Smooth muscle cell (in vitro differentiated cells): ENCODE data around the gene WNT3. TPM values are rescaled to one million over a fixed set of nuclear protein-coding genes. Genes with fewer than 3 reads are reported as not detected.

ENCODE experiments used
- DNase-seq: peaks from one replicate; lab custom pipeline; 2025; ENCODE audit not compliant: unreplicated experiment; lab: John Stamatoyannopoulos, UW
- H2AFZ ChIP-seq: fragments of 200-600 bp; sonication (generic); 2 replicates; pipeline ENCODE4 v1.6.0; 2016; ENCODE audit warnings: antibody characterized with exemption, low read depth, mild to moderate bottlenecking
- H3F3A ChIP-seq: fragments of 200-600 bp; sonication (generic); 2 replicates; pipeline ENCODE4 v1.6.0; 2017; ENCODE audit warnings: antibody characterized with exemption, low read depth
- H3K27ac ChIP-seq: fragments of 200-600 bp; sonication (generic); 2 replicates; pipeline ENCODE4 v1.5.1; 2016; ENCODE audit warnings: low read depth, mild to moderate bottlenecking
- H3K27me3 ChIP-seq: fragments of 200-600 bp; sonication (generic); 2 replicates; pipeline ENCODE4 v1.6.1; 2016; ENCODE audit warnings: low read depth, mild to moderate bottlenecking
- H3K36me3 ChIP-seq: fragments of 200-600 bp; sonication (generic); 2 replicates; pipeline ENCODE4 v1.5.1; 2016; ENCODE audit warnings: low read depth
- H3K4me1 ChIP-seq: fragments of 200-600 bp; sonication (generic); 2 replicates; pipeline ENCODE4 v1.5.1; 2016; ENCODE audit warnings: low read depth
- H3K4me2 ChIP-seq: fragments of 200-600 bp; sonication (generic); 2 replicates; pipeline ENCODE4 v1.6.0; 2016; ENCODE audit warnings: mild to moderate bottlenecking
- H3K4me3 ChIP-seq: fragments of 200-600 bp; sonication (generic); 2 replicates; pipeline ENCODE4 v1.5.1; 2016; ENCODE audit warnings: mild to moderate bottlenecking
- H3K79me2 ChIP-seq: fragments of 200-600 bp; sonication (generic); 2 replicates; pipeline ENCODE4 v1.6.0; 2016; ENCODE audit warnings: low read depth, mild to moderate bottlenecking
- H3K9ac ChIP-seq: fragments of 200-600 bp; sonication (generic); 2 replicates; pipeline ENCODE4 v1.6.0; 2016; ENCODE audit warnings: low read depth
- H3K9me3 ChIP-seq: fragments of 200-600 bp; sonication (generic); replicated peaks from 2 replicates; pipeline ENCODE4 v1.5.1; 2016; ENCODE audit warnings: low read depth
- H4K20me1 ChIP-seq: fragments of 200-600 bp; sonication (generic); 2 replicates; pipeline ENCODE4 v1.6.0; 2016; ENCODE audit warnings: low read depth
- CTCF ChIP-seq: fragments of 200-600 bp; sonication (generic); IDR thresholded peaks from 2 replicates; pipeline ENCODE4 v1.5.1; 2017; ENCODE audit warnings: borderline replicate concordance, mild to moderate bottlenecking, antibody characterized with exemption; ENCODE audit not compliant: insufficient read depth, poor library complexity, severe bottlenecking
- WGBS: methylation state at CpG from one replicate; pipeline ENCODE4 v1.1.7; 2016; ENCODE audit warnings: low lambda C conversion rate; 5-methylcytosine and 5-hydroxymethylcytosine counted together
- polyA plus RNA-seq: library from polyadenylated mRNA; unstranded; fragments of >200 nt; fragmentation: Nextera tagmentation; extraction: Ambion mirVana; gene quantifications from 2 replicates; pipeline ENCODE4 v1.2.1, GENCODE V29; 2016
- total RNA-seq: library from RNA; depleted of rRNA; stranded (reverse); fragments of >200 nt; gene quantifications from 2 replicates; pipeline ENCODE4 v1.2.3, GENCODE V29; 2014

Gene WNT3
- total and polyA plus RNA-seq, 2 experiments from 2014 or later, result 2.9 to 6.2 TPM

- Histone ChIP-seq H4K20me1 (no peaks in the 10 kb centered on the region), H3K27ac (peak overlapping the region; percentile 55), H3K9me3 (no peaks in the 10 kb centered on the region), H3K79me2 (no peaks in the 10 kb centered on the region), H3F3A (peaks cover 5% of the 10 kb centered on the region), H3K9ac (no peak overlapping the region), H3K36me3 (no peaks in the 10 kb centered on the region), H3K4me2 (no peak overlapping the region), H3K27me3 (no peaks in the 10 kb centered on the region), H3K4me1 (peaks cover 15% of the 10 kb centered on the region), H2AFZ (no peak overlapping the region), H3K4me3 (no peak overlapping the region)
- DNase-seq, result no peak
- WGBS, result 87% methylated on average over 2 of the region's 2 CpGs
- TF ChIP-seq CTCF, result no peak
Observed at GRCh38 chr17:46741122-46741730, 77.3 kb downstream of the WNT3 start.

GRCh38 chr17:46739982-46740381, 78.5 kb downstream of the WNT3 start:
- H3K27me3 ChIP-seq, result no peaks in the 10 kb centered on the region
- H3K27ac ChIP-seq, result no peak overlapping the region
- H3K9ac ChIP-seq, result no peak overlapping the region
- TF ChIP-seq CTCF, result no peak
- H3K4me1 ChIP-seq, result peaks cover 14% of the 10 kb centered on the region
- H3K4me2 ChIP-seq, result no peak overlapping the region
- H3K79me2 ChIP-seq, result no peaks in the 10 kb centered on the region
- DNase-seq, result no peak
- no peaks in the 10 kb centered on the region for H3K9me3 ChIP-seq
- no peak overlapping the region for H2AFZ ChIP-seq
- peaks cover 5% of the 10 kb centered on the region for H3F3A ChIP-seq
- H4K20me1 ChIP-seq, result no peaks in the 10 kb centered on the region
- H3K4me3 ChIP-seq, result no peak overlapping the region
- no peaks in the 10 kb centered on the region for H3K36me3 ChIP-seq

GRCh38 chr17:46738544-46738943, 79.9 kb downstream of the WNT3 start:
- DNase-seq, result no peak
- H3K9ac ChIP-seq, result no peak overlapping the region
- H3K27me3 ChIP-seq, result no peaks in the 10 kb centered on the region
- peaks cover 11% of the 10 kb centered on the region for H3K4me1 ChIP-seq
- no peak overlapping the region for H3K4me2 ChIP-seq
- no peaks in the 10 kb centered on the region for H3K36me3 ChIP-seq
- no peaks in the 10 kb centered on the region for H3K9me3 ChIP-seq
- H3F3A ChIP-seq, result peaks cover 5% of the 10 kb centered on the region
- no peak overlapping the region for H2AFZ ChIP-seq
- H3K4me3 ChIP-seq, result no peak overlapping the region
- 90% methylated on average over 4 of the region's 4 CpGs for WGBS
- H4K20me1 ChIP-seq, result no peaks in the 10 kb centered on the region
- no peak for TF ChIP-seq CTCF
- no peaks in the 10 kb centered on the region for H3K79me2 ChIP-seq
- H3K27ac ChIP-seq, result no peak overlapping the region

- TF ChIP-seq CTCF, result no peak
- Histone ChIP-seq H3K27ac (no peak overlapping the region), H3K4me3 (no peak overlapping the region), H3K27me3 (no peaks in the 10 kb centered on the region), H3K79me2 (no peaks in the 10 kb centered on the region), H3K9ac (no peak overlapping the region), H3K36me3 (no peaks in the 10 kb centered on the region), H3K4me1 (peaks cover 18% of the 10 kb centered on the region), H2AFZ (no peak overlapping the region), H3K4me2 (no peak overlapping the region), H4K20me1 (no peaks in the 10 kb centered on the region), H3F3A (peaks cover 4% of the 10 kb centered on the region), H3K9me3 (no peaks in the 10 kb centered on the region)
- no peak for DNase-seq
- 91% methylated on average over 4 of the region's 4 CpGs for WGBS
Observed at GRCh38 chr17:46737326-46737725, 81.2 kb downstream of the WNT3 start.
